ENCODE results near the gene TMEFF1.

DNA sequence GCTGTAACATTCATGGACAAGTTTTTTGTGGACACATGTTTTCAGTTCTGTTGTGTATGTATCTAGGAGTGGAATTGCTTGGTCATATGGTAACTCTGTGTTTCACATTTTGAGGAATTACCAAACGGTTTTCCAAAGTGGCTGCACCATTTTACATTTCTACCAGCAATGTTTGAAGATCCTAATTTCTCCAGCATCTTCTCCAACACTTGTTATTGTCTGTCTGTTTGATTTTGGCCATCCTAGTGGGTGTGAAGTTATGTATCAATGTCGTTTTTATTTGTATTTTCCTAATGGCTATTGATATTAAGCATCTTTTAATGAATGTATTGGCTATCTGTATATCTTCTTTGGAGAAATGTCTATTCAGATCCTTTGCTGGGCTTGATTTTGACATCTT lies 6.9 kb downstream of the TMEFF1 start:
- no peak for TF ChIP-seq POLR2A (IDR thresholded peaks at IDR 0.05)
- TF ChIP-seq, protein P1, sequence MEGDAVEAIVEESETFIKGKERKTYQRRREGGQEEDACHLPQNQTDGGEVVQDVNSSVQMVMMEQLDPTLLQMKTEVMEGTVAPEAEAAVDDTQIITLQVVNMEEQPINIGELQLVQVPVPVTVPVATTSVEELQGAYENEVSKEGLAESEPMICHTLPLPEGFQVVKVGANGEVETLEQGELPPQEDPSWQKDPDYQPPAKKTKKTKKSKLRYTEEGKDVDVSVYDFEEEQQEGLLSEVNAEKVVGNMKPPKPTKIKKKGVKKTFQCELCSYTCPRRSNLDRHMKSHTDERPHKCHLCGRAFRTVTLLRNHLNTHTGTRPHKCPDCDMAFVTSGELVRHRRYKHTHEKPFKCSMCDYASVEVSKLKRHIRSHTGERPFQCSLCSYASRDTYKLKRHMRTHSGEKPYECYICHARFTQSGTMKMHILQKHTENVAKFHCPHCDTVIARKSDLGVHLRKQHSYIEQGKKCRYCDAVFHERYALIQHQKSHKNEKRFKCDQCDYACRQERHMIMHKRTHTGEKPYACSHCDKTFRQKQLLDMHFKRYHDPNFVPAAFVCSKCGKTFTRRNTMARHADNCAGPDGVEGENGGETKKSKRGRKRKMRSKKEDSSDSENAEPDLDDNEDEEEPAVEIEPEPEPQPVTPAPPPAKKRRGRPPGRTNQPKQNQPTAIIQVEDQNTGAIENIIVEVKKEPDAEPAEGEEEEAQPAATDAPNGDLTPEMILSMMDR (IDR thresholded peaks at IDR 0.05), result no peak

Data from right lobe of liver (tissue), 4 donors.